ENCODE data around the gene RRAGC.
A peak's percentile ranks its signal among the peaks of the same experiment; 100 is the strongest.
"Not testable (repeated sequence)": the region's sequence is repeated elsewhere in the genome, so short reads cannot be mapped to it uniquely, and the experiment has no call there.

RRAGC gene

GRCh38 chr1:38858833-38859560 is 575 bp downstream of the RRAGC start:
- peak; percentile 50 for DNase-seq (ENCODE audit: low read depth, low spot score)

GRCh38 chr1:38852780-38853179 is 6.8 kb downstream of the RRAGC start:
- no peak for DNase-seq (ENCODE audit: low read depth, low spot score)

GRCh38 chr1:38848071-38848470 is 11.5 kb downstream of the RRAGC start:
- no peak for DNase-seq (ENCODE audit: low read depth, low spot score)

- no peak for DNase-seq (ENCODE audit: low read depth, low spot score)
Observed at GRCh38 chr1:38846210-38846609, 13.4 kb downstream of the RRAGC start.

GRCh38 chr1:38845088-38845487 is 14.5 kb downstream of the RRAGC start:
- not testable (repeated sequence) for DNase-seq (ENCODE audit: low read depth, low spot score)

GRCh38 chr1:38840281-38840680 is 19.3 kb downstream of the RRAGC start:
- no peak for DNase-seq (ENCODE audit: low read depth, low spot score)

GRCh38 chr1:38839363-38839762 is 20.2 kb downstream of the RRAGC start:
- DNase-seq (ENCODE audit: low read depth, low spot score): no peak

GRCh38 chr1:38836316-38836715 is 23.3 kb downstream of the RRAGC start:
- DNase-seq (ENCODE audit: low read depth, low spot score): not testable (repeated sequence)

- peak; percentile 88 for DNase-seq (ENCODE audit: low read depth, low spot score)
Observed at GRCh38 chr1:38834937-38835827, 24.4 kb downstream of the RRAGC start.

GRCh38 chr1:38834221-38834782 is 25.3 kb downstream of the RRAGC start:
- no peak for DNase-seq (ENCODE audit: low read depth, low spot score)

GRCh38 chr1:38833146-38833545 is 26.4 kb downstream of the RRAGC start:
- DNase-seq (ENCODE audit: low read depth, low spot score): no peak

- DNase-seq (ENCODE audit: low read depth, low spot score): no peak
Observed at GRCh38 chr1:38832370-38832734, 27.2 kb downstream of the RRAGC start.

- DNase-seq (ENCODE audit: low read depth, low spot score): no peak
Observed at GRCh38 chr1:38831731-38832369, 27.7 kb downstream of the RRAGC start.

GRCh38 chr1:38829368-38829767 is 30.2 kb downstream of the RRAGC start:
- no peak for DNase-seq (ENCODE audit: low read depth, low spot score)

- DNase-seq (ENCODE audit: low read depth, low spot score): no peak
Observed at GRCh38 chr1:38827318-38827717, 32.3 kb downstream of the RRAGC start.

- no peak for DNase-seq (ENCODE audit: low read depth, low spot score)
Observed at GRCh38 chr1:38826886-38827285, 32.7 kb downstream of the RRAGC start.

- no peak for DNase-seq (ENCODE audit: low read depth, low spot score)
Observed at GRCh38 chr1:38826262-38826661, 33.3 kb downstream of the RRAGC start.

GRCh38 chr1:38820860-38821259 is 38.7 kb downstream of the RRAGC start:
- DNase-seq (ENCODE audit: low read depth, low spot score): no peak

GRCh38 chr1:38819516-38819915 is 40.1 kb downstream of the RRAGC start:
- DNase-seq (ENCODE audit: low read depth, low spot score): no peak

GRCh38 chr1:38819040-38819439 is 40.5 kb downstream of the RRAGC start:
- no peak for DNase-seq (ENCODE audit: low read depth, low spot score)

GRCh38 chr1:38818175-38818976 is 41.2 kb downstream of the RRAGC start:
- DNase-seq (ENCODE audit: low read depth, low spot score): peak; percentile 88

Measured in ELF-1 (cell line).